Endothelial cell of umbilical vein (primary cell): Measurements from ENCODE around the gene DYNC2H1. TPM values are rescaled to one million over a fixed set of nuclear protein-coding genes. Genes with fewer than 3 reads are reported as not detected.

ENCODE experiments used
- BruUV-seq: library from RNA; stranded (reverse); fragments of 400-500 nt; replicated peaks from 2 replicates; lab custom pipeline; 2021; lab: Mats Ljungman, UMichigan
- CTCF ChIA-PET: fragments of 300-600, 350-600 bp; sonication (Branson Sonifier 250); formaldehyde crosslinking; loops from one replicate; lab custom pipeline; 2021; ENCODE audit warnings: antibody characterized with exemption, inconsistent platforms; lab: Charles Lee
- POLR2A ChIA-PET: fragments of 300-600, 350-600 bp; sonication (Branson Sonifier 250); formaldehyde crosslinking; loops from one replicate; lab custom pipeline; 2021; ENCODE audit warnings: antibody characterized with exemption, inconsistent platforms; lab: Charles Lee
- DNase-seq: peaks from one replicate; pipeline ENCODE4 v3.0.0-alpha.2; 2011; ENCODE audit warnings: low read depth, low spot score
- FAIRE-seq: peaks from 2 replicates; lab custom pipeline; 2011; peaks lifted over from hg19 to GRCh38; lab: Jason Lieb, UNC
- H2AFZ ChIP-seq: 2 replicates; pipeline ENCODE4 v1.6.0; 2012; ENCODE audit warnings: low read depth, low read length, control low read depth, inconsistent platforms
- H3K27ac ChIP-seq: 2 replicates; pipeline ENCODE4 v1.5.1; 2011; ENCODE audit warnings: low read depth, mild to moderate bottlenecking, control low read depth, low read length, moderate library complexity; ENCODE audit not compliant: insufficient read depth
- H3K27me3 ChIP-seq, 2 experiments: 2 replicates each; pipeline versions ENCODE4 v1.6.0 to v1.6.1; 2011; ENCODE audit warnings: low read length in 2 of 2, mixed read lengths in 1 of 2; ENCODE audit not compliant: control insufficient read depth in 2 of 2, insufficient read depth in 2 of 2
- H3K36me3 ChIP-seq, 2 experiments: 2 replicates in 1 of 2; 3 replicates in 1 of 2; pipeline ENCODE4 v1.5.1; 2011; ENCODE audit warnings: low read length in 2 of 2, mild to moderate bottlenecking in 1 of 2, moderate library complexity in 1 of 2; ENCODE audit not compliant: control insufficient read depth in 2 of 2, insufficient read depth in 2 of 2; ENCODE audit errors: extremely low read depth in 1 of 2
- H3K4me1 ChIP-seq: 3 replicates; pipeline ENCODE4 v1.5.1; 2011; ENCODE audit warnings: mild to moderate bottlenecking, low read length; ENCODE audit not compliant: control insufficient read depth, insufficient read depth; ENCODE audit errors: extremely low read depth
- H3K4me2 ChIP-seq: 2 replicates; pipeline ENCODE4 v1.6.1; 2011; ENCODE audit warnings: low read length, control low read depth, mixed read lengths; ENCODE audit not compliant: insufficient read depth
- H3K4me3 ChIP-seq, 3 experiments: fragments of 200-600 bp in 1 of 3; sonication (generic), shearing (Covaris generic) in 1 of 3; replicated peaks in 1 of 3; 2 replicates each; pipeline ENCODE4 v1.5.1; 2011 to 2016; ENCODE audit warnings: control low read depth in 3 of 3, low read length in 3 of 3, mild to moderate bottlenecking in 2 of 3, inconsistent platforms in 1 of 3, low read depth in 1 of 3, moderate library complexity in 1 of 3; ENCODE audit not compliant: insufficient read depth in 1 of 3
- H3K79me2 ChIP-seq: 2 replicates; pipeline ENCODE4 v1.6.0; 2012; ENCODE audit warnings: low read length, inconsistent platforms; ENCODE audit not compliant: control insufficient read depth, insufficient read depth
- H3K9ac ChIP-seq: replicated peaks from 2 replicates; pipeline ENCODE3; 2011; ENCODE audit warnings: low read length, control low read depth; ENCODE audit not compliant: insufficient read depth; ENCODE audit errors: extremely low read depth
- H3K9me1 ChIP-seq: replicated peaks from 3 replicates; pipeline ENCODE4 v1.6.0; 2011; ENCODE audit warnings: mild to moderate bottlenecking, low read length; ENCODE audit not compliant: control insufficient read depth, insufficient read depth; ENCODE audit errors: extremely low read depth
- H3K9me3 ChIP-seq: replicated peaks from 2 replicates; pipeline ENCODE4 v1.5.1; 2012; ENCODE audit warnings: low read length, inconsistent platforms; ENCODE audit not compliant: control insufficient read depth, insufficient read depth
- H4K20me1 ChIP-seq: replicated peaks from 2 replicates; pipeline ENCODE3; 2011; ENCODE audit warnings: mild to moderate bottlenecking, low read length; ENCODE audit not compliant: control insufficient read depth, insufficient read depth; ENCODE audit errors: extremely low read depth
- CTCF ChIP-seq, 2 donors: IDR thresholded peaks; 1 replicate in 1 of 2; 2 replicates in 1 of 2; pipeline ENCODE4 v1.5.1; 2011; ENCODE audit warnings: low read length in 2 of 2, mild to moderate bottlenecking in 2 of 2, moderate library complexity in 2 of 2, control low read depth in 1 of 2, inconsistent platforms in 1 of 2, low read depth in 1 of 2; ENCODE audit not compliant: insufficient read depth in 1 of 2; ENCODE audit errors: extremely low read depth in 1 of 2
- EZH2 ChIP-seq: IDR thresholded peaks from 2 replicates; pipeline ENCODE4 v1.6.1; 2012; ENCODE audit warnings: borderline replicate concordance, low read depth, mild to moderate bottlenecking, moderate library complexity, low read length, inconsistent platforms; ENCODE audit not compliant: severe bottlenecking
- FOS ChIP-seq: IDR thresholded peaks from 2 replicates; pipeline ENCODE4 v1.6.1; 2011; ENCODE audit warnings: mild to moderate bottlenecking, low read length, moderate library complexity, borderline replicate concordance; ENCODE audit not compliant: insufficient read depth
- GATA2 ChIP-seq: IDR thresholded peaks from 2 replicates; pipeline ENCODE4 v1.7.0; 2011; ENCODE audit warnings: low read depth, mild to moderate bottlenecking, moderate library complexity, mixed read lengths, low read length; ENCODE audit not compliant: insufficient read length, insufficient read depth
- JUN ChIP-seq: IDR thresholded peaks from 2 replicates; pipeline ENCODE4 v1.6.1; 2011; ENCODE audit warnings: borderline replicate concordance, low read depth; ENCODE audit not compliant: insufficient read length, insufficient read depth
- MYC ChIP-seq: IDR thresholded peaks from one replicate; pipeline ENCODE4 v1.6.1; 2011; ENCODE audit warnings: mild to moderate bottlenecking, low read depth, low read length
- POLR2A ChIP-seq: IDR thresholded peaks from 2 replicates; pipeline ENCODE4 v1.6.1; 2012; ENCODE audit warnings: low read depth, mild to moderate bottlenecking, control low read depth, low read length
- dilution Hi-C: fragments of 300-500 bp; cut with MboI; formaldehyde crosslinking; loops from one replicate; pipeline ENCODE4 v1.15.0; 2019; ENCODE audit warnings: low sequenced_read_pairs; ENCODE audit not compliant: extremely low pct_ligation_motif_present
- intact Hi-C: fragments of 100-400 bp; cut with micrococcal nuclease; formaldehyde crosslinking; loops from one replicate; pipeline ENCODE4 v1.10.0; 2022
- polyA plus RNA-seq, 4 experiments: library from polyadenylated mRNA; depleted of rRNA in 3 of 4; stranded (reverse) in 3 of 4; unstranded in 1 of 4; fragments of >200 nt; gene quantifications; 2 replicates each; pipeline versions ENCODE4 v1.2.1 to v1.2.3, GENCODE V29; 2011 to 2012; ENCODE audit warnings: missing spikeins in 1 of 4
- total RNA-seq: library from RNA; stranded (reverse); gene quantifications from 2 replicates; pipeline ENCODE4 v1.2.3, GENCODE V29; 2021

DYNC2H1 gene
- total and polyA plus RNA-seq, 2 donors (not counting 3 experiments of a cell fraction or from before 2014, with no cell fraction given), result 1.9 to 4.2 TPM

GRCh38 chr11:103077554-103077953 is 31.7 kb upstream of the DYNC2H1 start:
- Histone ChIP-seq H3K36me3 (peaks cover 10 to 27% of the 10 kb centered on the region in 2 experiments), H3K4me1 (no peaks in the 10 kb centered on the region), H3K79me2 (peaks cover 25% of the 10 kb centered on the region), H3K27ac (no peak overlapping the region), H4K20me1 (no peaks in the 10 kb centered on the region), H3K9ac (no peak overlapping the region), H3K4me2 (no peak overlapping the region), H3K9me3 (no peaks in the 10 kb centered on the region), H3K4me3 (no peak overlapping the region), H3K27me3 (no peaks in the 10 kb centered on the region), H2AFZ (no peak overlapping the region), H3K9me1 (no peaks in the 10 kb centered on the region)
- ChIA-PET POLR2A (no interaction called here), CTCF (no interaction called here)
- intact Hi-C loops, result no loop called here
- no peak for DNase-seq
- no peak for FAIRE-seq
- no peak for TF ChIP-seq EZH2
- no peak for TF ChIP-seq JUN
- TF ChIP-seq GATA2, result no peak
- no peak for TF ChIP-seq MYC
- TF ChIP-seq FOS, result no peak
- TF ChIP-seq POLR2A, result no peak
- dilution Hi-C loops, result no loop called here
- no TSS peak for BruUV-seq

- H3K27me3 ChIP-seq, result no peaks in the 10 kb centered on the region
- no peaks in the 10 kb centered on the region for H3K4me1 ChIP-seq
- H3K79me2 ChIP-seq, result peaks cover 27% of the 10 kb centered on the region
- intact Hi-C loops, result no loop called here
- no peak overlapping the region for H3K9ac ChIP-seq
- POLR2A ChIA-PET, result no interaction called here
- no TSS peak for BruUV-seq
- no peak overlapping the region for H3K4me3 ChIP-seq
- DNase-seq (no peak), FAIRE-seq (no peak)
- no peak overlapping the region for H2AFZ ChIP-seq
- no peaks in the 10 kb centered on the region for H3K9me1 ChIP-seq
- TF ChIP-seq EZH2 (no peak), CTCF (IDR thresholded peaks at IDR 0.05; ENCODE audit: extremely low read depth in 1 of 2, insufficient read depth in 1 of 2, low read depth in 1 of 2, low read length in 2 of 2) (no peak), JUN (no peak)
- CTCF ChIA-PET, result no interaction called here
- no peak overlapping the region for H3K27ac ChIP-seq
- H3K36me3 ChIP-seq, result peaks cover 10 to 27% of the 10 kb centered on the region in 2 experiments
- H3K4me2 ChIP-seq, result no peak overlapping the region
- no peaks in the 10 kb centered on the region for H3K9me3 ChIP-seq
- no peaks in the 10 kb centered on the region for H4K20me1 ChIP-seq
- dilution Hi-C loops, result no loop called here
Measured at GRCh38 chr11:103078710-103079109, 30.5 kb upstream of the DYNC2H1 start.
